IPS-11a (cell line): ENCODE data around the gene MYO16.

ENCODE experiments used
- H3K4me3 ChIP-seq: one replicate; pipeline ENCODE4 v1.5.1; 2013; ENCODE audit warnings: low read depth, low read length, control low read depth

MYO16 gene

GRCh38 chr13:109172136-109172535, 542.7 kb downstream of the MYO16 start:
- no peak overlapping the region for H3K4me3 ChIP-seq

- H3K4me3 ChIP-seq, result no peak overlapping the region
Observed at GRCh38 chr13:109175666-109176065, 546.3 kb downstream of the MYO16 start.

DNA sequence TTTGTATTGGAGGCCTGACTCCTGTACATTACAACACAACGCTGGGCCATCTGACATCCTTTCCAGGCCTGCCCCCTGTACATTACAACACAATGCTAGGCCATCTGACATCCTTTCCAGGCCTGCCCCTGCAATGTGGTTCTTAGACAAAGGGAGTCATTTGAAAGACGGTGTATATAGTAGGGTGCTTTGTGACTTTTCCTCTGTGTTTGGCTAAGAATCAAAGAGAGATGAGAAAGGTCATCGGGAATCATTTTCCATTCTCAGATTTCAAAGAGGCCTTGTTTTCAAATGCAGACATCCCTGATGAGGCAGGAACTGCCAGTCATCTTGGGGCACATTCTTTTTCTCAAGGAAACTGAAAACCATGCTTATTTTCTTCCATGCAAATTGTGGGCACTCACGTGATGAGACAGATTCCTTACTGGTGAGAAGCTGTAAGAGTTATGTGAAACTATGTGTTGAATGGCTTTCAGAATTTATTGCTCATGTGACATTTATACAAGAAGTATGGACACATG, 551.6 kb downstream of the MYO16 start:
- H3K4me3 ChIP-seq, result no peak overlapping the region

DNA sequence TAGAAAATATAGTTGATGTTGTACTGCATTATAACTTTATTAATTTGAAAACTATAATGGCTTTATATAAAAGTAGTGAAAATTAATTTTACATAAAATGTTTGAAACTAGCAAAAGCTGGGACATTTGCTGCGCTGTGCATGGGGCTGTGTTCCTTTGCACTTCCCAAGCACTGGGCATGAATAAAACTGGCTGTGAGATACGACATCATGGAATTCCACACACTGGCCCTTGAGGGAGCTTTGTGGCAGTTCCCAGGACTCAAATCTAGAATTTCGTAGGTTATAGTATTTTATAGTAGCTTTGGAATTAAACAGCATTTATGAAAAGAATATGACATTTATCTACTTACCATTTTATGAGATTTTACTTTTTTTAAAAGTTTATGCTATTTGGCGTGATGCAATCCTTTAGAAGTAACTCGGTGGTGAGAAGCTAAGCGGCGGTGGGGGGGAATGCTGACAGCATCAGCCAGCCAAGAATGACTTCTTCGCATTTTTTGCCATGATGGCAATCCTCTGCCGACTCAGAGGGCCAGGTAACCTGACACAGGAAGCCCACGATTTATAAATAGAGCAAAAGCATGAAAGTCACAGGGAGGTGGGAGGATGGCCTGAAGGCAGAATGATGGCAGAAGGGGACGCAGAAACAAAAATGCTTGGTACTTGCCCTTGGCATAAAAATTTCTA, 553.5 kb downstream of the MYO16 start:
- H3K4me3 ChIP-seq, result no peak overlapping the region

DNA sequence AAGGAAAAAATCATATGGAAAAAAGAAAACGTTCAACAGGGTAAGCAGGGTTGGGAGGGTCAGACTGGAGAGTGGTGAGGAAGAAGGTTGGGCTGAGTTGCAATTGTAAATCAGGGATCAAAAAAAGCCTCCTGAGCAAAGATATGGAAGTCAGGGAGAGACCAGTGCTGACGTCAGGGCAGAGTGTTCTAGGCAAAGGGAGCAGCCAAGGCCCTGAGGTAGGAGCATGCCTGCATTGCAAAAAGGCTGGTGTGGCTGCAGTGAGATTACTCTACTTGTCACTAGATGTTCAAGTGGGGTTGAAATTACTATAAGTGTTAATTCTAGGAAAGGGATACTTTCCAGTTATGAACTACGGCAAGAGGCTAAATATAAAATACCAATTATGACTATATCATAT, 562.0 kb downstream of the MYO16 start:
- H3K4me3 ChIP-seq, result no peak overlapping the region

- no peak overlapping the region for H3K4me3 ChIP-seq
Observed at GRCh38 chr13:109192306-109192705, 562.9 kb downstream of the MYO16 start.

- H3K4me3 ChIP-seq, result no peak overlapping the region
Observed at GRCh38 chr13:109196948-109197347, 567.5 kb downstream of the MYO16 start.

- H3K4me3 ChIP-seq, result no peak overlapping the region
Observed at GRCh38 chr13:109198585-109198984, 569.2 kb downstream of the MYO16 start.

- no peak overlapping the region for H3K4me3 ChIP-seq
Observed at GRCh38 chr13:109199280-109199679, 569.9 kb downstream of the MYO16 start.

DNA sequence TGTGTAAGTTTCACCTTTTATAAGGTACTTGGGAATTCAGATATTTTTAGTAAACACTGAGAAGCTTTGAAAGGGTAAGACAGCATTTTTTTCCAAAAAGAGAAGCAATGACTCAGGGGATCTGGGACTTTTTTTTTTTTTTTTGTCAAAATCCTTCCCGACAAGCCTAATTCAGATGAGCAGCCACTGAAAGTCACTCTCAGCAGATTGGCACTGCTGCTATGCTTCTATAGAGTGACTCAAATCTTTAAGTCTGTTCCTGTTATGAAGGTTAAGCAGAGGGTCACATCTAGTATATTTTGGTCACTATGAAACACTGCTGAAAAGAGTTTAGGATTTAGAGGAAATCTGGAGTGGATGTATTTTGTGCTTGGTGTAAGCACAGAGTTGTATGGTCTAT, 571.1 kb downstream of the MYO16 start:
- H3K4me3 ChIP-seq, result no peak overlapping the region

DNA sequence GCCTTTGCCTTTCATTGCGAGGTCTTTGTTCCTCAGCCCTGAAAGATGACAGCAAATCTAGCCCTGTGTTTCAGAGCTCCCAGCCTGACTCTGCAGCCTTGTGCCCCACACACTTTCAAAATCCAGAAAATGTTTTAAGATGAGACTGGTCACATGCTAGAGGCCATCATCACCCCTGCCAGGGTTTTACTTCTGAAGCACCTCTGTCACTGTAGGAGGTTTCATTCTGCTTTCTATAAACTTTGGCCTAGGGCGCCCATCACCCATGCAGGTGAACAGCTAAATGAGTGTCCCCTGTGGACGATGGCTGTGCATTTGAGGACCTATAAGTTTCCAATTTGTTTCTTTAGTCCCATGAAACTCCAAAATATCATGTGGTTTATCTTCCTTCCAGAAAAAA, 574.2 kb downstream of the MYO16 start:
- no peak overlapping the region for H3K4me3 ChIP-seq

- no peak overlapping the region for H3K4me3 ChIP-seq
Observed at GRCh38 chr13:109204252-109204651, 574.8 kb downstream of the MYO16 start.

- H3K4me3 ChIP-seq, result no peak overlapping the region
Observed at GRCh38 chr13:109204657-109205056, 575.2 kb downstream of the MYO16 start.

DNA sequence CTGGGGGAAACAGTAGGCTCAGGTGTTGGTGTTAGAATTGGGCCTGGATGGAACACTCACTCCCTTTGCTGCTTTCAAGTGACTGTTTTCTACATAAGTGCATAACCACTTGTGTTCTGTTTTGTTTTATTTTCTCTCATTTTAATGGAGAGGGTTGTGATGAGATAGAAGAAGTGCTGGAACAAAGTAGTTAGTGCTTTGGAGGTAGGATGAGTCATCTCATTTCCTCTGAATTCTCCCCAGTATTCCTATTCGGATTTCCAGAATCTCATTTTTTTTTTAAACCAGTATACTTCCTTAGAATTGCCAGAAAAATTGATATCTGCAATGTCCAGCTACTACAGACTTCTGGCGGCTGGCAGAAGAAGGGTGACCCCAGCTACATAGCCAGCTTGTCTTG, 575.9 kb downstream of the MYO16 start:
- no peak overlapping the region for H3K4me3 ChIP-seq

DNA sequence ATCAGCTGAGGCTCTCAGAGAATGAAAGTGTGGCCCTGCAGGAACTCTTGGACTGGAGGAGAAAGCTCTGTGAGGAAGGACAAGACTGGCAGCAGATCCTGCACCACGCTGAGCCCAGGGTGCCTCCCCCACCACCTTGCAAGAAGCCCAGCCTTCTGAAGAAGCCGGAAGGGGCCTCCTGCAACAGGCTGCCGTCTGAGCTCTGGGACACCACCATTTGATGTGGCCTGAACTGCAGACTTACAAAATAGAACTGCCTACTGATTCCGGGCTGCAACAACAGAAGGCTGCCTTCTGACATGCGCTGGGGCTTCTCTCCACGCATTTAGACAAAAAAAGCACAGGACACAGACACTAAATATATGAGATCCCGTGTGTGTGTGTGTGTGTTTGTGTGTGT, 577.2 kb downstream of the MYO16 start:
- H3K4me3 ChIP-seq, result no peak overlapping the region

GRCh38 chr13:109207622-109208021, 578.2 kb downstream of the MYO16 start:
- no peak overlapping the region for H3K4me3 ChIP-seq

- H3K4me3 ChIP-seq, result no peak overlapping the region
Observed at GRCh38 chr13:109208522-109208921, 579.1 kb downstream of the MYO16 start.

DNA sequence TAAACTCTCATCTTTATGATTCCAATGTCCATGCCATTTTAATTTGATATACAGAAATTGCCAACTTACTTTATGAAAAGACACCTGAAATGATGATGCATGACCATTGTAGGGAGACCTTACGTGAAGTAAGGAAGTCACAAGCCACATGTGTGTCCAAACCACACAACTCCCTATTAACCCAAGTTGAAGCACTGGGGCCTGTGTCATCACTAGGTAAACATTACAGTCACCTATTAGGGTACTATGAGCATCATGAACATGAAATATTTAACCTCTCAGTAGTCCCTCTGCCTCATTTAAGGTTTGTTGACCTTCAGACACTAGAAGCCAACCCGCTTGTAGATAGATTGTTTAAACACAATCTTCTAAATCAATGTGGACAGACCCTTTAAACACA, 580.1 kb downstream of the MYO16 start:
- no peak overlapping the region for H3K4me3 ChIP-seq

GRCh38 chr13:109211616-109212015, 582.2 kb downstream of the MYO16 start:
- no peak overlapping the region for H3K4me3 ChIP-seq

GRCh38 chr13:109212650-109213049, 583.2 kb downstream of the MYO16 start:
- no peak overlapping the region for H3K4me3 ChIP-seq

- no peak overlapping the region for H3K4me3 ChIP-seq
Observed at GRCh38 chr13:109213714-109214113, 584.3 kb downstream of the MYO16 start.

- H3K4me3 ChIP-seq, result no peak overlapping the region
Observed at GRCh38 chr13:109214393-109214792, 585.0 kb downstream of the MYO16 start.

DNA sequence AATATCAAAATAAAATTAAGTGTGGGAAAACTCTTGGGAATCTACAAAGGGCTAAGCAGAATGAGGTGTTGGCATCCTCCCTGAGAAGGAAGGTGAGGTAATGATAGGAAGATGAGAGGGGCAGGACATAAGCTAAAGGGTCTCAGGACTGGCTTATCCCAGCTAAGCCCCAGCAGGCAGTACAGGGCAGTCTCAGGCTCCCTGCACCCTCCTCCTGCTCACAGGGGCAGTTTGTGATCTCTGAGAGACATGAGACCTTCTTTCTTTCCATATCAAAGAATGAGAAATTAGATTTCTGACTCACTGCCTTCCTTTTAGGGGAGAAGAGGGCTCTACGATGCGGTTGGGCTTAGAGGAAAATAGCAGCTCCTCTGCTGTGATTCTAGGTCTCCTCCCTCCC, 586.0 kb downstream of the MYO16 start:
- H3K4me3 ChIP-seq, result no peak overlapping the region
